PFSK-1 (cell line): Measurements from ENCODE around the gene SND1.

Source experiments
- POLR2AphosphoS5 ChIP-seq: IDR thresholded peaks from 2 replicates; pipeline ENCODE4 v1.6.1; 2012; ENCODE audit warnings: low read depth, mild to moderate bottlenecking, control low read depth, low read length, moderate library complexity
- SIN3A ChIP-seq: IDR thresholded peaks from 2 replicates; pipeline ENCODE4 v1.6.1; 2012; ENCODE audit warnings: mild to moderate bottlenecking, low read length, moderate library complexity, borderline replicate concordance; ENCODE audit not compliant: insufficient read depth

DNA sequence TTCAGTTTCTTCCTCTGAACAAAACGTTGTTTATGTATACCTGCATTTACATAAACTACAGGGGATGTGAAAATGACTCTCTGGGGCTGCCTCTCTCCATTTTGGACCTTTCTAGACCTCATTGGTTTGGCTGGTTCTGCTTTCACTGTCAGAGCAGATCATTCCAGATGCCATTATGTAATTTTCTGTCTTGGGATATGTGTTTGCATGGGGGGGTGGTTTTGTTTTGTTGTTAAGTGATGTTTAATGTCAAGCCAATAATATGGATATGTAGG lies 206.9 kb downstream of the SND1 start:
- TF ChIP-seq SIN3A (no peak), POLR2AphosphoS5 (no peak)
